Medulla oblongata (tissue), 1 donor: ENCODE measurements around the gene ZC3H10.
"Not testable (repeated sequence)": the region's sequence is repeated elsewhere in the genome, so short reads cannot be mapped to it uniquely, and the experiment has no call there.

Experiments
- DNase-seq: peaks from one replicate; pipeline ENCODE4 v3.0.0-alpha.2; 2015; ENCODE audit errors: extremely low spot score

Gene ZC3H10

DNA sequence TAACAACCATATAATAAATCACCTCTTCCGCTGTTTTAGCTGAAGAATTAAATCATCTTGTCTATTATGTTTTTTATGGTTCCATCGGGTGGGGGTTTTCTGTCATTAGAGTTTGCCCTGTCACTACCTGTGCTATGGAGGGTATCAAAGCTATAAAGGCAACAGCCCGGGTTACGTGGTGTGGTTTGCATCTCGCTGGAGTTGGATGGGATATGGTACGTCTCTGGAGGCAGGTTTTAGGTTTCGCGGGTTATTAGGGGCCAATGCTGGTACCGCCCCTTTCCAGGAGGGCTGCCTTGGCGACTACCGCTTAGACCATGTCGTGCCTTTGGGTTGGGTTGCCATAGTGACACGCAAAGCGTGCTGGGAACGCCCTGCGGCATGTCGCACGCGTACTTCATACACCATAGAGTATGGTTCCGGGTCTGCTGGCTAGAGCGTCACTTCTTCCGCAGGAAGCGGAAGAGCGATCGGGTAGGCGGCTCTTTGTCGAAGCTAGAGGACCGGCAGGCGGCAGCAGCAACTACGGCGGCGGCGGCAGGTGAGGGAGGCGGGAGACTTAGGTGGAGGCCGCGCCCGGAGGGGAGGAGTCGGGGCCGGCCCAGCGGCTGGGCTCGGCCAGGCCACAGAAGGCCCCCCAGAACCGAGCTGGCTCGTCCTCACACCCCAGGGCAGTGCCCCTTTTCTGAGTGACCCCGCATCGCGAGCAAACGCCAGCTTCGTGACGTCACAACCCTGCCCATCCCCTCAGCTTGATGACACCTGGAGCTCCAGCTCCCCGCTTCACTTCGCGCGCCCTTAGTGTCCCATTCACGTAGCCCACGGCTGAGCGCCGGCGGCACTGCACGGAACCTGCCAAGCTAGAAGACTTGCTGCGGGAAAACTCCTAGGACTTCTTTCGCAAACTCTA is at the start of gene ZC3H10:
Gene ZC3H10, plus strand, starts transcription at position 489 of the 910 bp plus-strand sequence. CDS start 2,297 bp downstream, outside the sequence.
- DNase-seq: peak; percentile 99

DNA sequence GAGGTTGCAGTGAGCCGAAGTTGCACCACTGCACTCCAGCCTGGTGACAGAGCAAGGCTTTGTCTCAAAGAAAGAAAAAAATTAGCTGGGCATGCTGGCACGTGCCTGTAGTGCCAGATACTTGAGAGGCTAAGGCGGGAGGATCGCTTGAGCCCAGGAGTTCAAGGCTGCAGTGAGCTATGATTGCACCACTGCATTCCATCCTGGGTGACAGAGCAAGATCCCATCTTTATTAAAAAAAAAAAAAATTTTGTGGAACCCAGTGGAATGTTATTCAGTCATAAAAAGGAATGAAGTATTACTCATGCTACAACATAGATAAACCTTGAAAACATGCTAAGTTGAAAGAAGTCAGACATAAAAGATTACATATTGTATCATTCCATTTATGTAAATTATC is 46.4 kb upstream of the ZC3H10 start:
- DNase-seq: no peak

- no peak for DNase-seq
Measured at GRCh38 chr12:56074396-56074795, 43.7 kb upstream of the ZC3H10 start.

DNA sequence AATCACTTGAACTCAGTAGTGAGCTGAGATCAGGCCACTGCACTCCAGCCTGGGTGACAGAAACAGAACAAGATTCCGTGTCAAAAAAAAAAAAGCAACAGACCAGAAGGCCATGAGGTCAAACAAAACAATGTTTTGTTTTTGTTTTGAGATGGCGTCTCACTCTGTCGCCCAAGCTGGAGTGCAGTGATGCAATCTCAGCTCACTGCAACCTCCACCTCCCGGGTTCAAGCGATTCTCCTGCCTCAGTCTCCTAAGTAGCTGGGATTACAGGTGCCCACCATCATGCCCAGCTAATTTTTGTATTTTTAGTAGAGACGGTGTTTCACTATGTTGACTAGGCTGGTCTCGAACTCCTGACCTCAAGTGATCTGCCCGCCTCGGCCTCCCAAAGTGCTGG is 40.1 kb upstream of the ZC3H10 start:
- not testable (repeated sequence) for DNase-seq

DNA sequence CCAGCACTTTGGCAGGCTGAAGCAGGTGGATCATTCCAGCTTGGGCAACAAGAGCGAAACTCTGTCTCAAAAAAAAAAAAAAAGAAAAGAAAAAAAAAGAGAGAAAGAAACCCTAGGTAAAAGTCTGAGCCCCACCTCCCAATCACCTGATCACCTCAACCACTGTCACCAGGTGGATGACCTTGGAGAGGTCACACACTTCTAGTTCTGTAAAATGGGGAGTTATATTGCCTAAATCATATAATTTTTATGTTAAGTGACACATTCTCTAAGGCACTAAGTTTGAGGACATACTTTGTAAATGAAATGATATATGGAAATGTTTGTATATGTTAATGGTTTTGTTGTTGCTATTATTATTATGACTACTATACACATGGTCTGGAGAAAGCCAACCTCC is 39.6 kb upstream of the ZC3H10 start:
- no peak for DNase-seq

DNA sequence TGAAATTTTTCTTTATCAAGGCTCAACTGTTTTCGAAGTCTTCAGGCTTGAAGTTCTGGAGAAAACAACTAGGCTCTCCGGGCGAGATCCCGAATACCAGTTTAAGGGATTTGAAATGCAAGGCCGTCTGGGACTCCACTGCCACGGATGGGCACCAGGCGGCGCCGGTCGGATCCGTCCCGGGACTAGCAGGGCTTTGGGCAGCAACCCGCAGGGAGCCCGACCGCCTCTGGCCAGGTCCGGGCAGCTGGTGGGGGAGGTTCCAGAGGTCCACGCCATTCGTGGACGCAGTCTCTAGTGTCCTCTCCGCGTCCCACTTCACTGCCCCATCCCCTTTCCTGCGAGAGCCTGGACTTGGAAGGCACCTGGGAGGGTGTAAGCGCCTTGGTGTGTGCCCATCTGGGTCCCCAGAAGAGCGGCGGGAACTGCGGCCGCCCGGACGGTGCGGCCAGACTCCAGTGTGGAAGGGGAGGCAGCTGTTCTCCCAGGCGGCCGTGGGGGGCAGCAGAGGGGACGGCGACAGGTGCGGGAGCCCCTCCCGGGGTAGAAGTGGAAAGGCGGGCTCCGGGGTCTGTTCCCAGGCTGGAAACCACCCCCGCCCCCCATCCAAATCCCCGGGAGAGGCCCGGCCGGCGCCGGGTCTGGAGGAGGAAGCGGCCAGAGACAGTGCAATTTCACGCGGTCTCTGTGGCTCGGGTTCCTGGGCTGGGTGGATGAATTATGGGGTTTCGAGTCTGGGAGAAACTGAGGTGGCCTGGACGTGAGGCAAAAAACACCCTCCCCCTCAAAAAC is 38.9 kb upstream of the ZC3H10 start:
- peak; percentile 85 for DNase-seq

GRCh38 chr12:56079723-56080555 is 38.1 kb upstream of the ZC3H10 start, which contains the start of gene ERBB3:
Gene ERBB3, plus strand, starts transcription at chr12:56080165. Its CDS starts 136 bp downstream, at chr12:56080301.
- peak; percentile 76 for DNase-seq

GRCh38 chr12:56080556-56081138 is 37.4 kb upstream of the ZC3H10 start:
- DNase-seq: no peak

DNA sequence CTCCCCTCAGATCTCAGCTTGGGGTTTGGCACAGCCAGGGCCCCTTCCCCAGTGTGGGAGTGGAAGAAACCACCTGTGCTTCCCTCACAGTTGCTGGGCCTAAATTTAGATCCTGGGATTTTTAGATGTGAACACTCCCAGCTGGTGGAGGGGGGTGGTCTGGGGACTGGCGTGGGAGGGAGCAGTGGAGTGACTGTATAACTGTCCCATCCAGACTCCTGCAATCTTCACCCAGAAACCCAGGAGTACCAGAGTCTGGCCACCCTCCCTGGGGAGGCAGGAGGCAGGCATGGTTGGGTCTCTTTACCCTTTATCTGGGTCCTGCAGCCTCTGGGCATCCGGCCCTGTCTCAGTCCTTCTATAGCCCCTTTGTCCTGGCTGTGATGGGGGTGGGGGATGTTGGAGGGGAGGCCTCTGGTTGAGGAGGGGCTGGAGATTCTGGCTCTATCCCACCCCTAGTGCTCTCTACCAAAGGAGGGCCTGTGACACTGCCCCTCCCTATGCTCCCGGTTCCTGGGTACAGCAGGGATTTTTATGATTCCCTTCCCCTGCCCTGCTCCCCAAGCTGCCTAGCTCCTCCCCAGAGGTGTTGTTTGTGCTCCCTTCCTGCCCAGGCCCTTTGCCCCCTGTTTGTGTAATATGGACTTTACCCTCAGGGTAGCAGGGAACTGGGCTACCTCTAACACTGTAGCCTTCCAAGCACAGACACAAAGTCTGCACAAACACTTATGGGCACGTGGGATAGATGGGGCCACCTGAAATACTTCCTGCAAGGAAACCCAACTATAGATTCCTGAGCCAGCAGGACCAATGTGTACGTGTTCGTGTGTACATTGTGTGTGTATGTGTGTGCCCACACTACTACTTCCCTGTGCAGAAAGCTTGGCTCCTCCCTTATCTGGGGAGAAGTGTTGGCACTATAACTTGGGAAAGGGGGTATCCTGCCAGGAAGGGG is 36.4 kb upstream of the ZC3H10 start:
- DNase-seq: peak; percentile 79

DNA sequence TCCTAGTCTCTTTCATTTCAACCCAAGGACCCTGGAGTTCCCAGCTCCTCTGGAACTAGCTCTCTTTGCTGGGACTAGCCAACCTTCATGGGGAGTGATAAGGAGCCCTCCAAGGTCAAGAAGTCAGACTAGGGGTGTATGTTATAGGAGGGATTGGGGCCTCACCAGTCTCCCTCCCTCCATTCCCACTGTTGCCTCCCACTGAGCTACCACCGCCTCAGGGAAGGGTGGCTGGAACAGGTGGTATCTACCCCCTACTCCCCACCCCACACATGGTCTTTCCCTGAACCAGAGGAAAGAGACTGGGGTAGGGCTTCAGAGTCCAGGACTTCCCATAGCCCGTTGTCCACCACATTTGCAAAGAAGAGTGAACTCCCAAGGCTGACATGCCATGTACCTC is 35.7 kb upstream of the ZC3H10 start:
- DNase-seq: no peak

GRCh38 chr12:56082967-56083366 is 35.1 kb upstream of the ZC3H10 start:
- peak; percentile 93 for DNase-seq

- DNase-seq: peak; percentile 18
Measured at GRCh38 chr12:56084958-56085543, 33.0 kb upstream of the ZC3H10 start.

DNA sequence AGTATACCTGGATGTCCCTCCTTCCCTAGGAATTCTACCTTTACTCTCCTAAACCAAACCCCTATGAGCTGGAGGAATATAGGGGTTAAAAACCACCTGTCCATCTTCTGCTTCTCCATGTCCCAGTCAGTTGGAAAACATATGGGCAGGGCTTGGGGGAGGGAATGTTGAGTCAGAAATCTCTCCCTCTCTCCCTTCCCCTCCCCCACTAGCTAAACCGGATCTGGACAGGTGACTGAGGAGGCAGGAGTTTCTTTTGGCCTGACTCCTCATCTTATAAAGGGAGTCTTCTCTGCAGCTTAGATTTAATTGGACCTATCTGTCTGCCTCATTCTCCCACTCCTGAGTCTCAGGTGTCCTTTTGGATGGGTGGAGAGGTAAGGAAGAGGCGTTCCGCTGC is 32.0 kb upstream of the ZC3H10 start:
- no peak for DNase-seq

- DNase-seq: no peak
Measured at GRCh38 chr12:56086608-56087007, 31.5 kb upstream of the ZC3H10 start.

- DNase-seq: no peak
Measured at GRCh38 chr12:56087220-56087619, 30.8 kb upstream of the ZC3H10 start.

GRCh38 chr12:56097738-56098137 is 20.3 kb upstream of the ZC3H10 start:
- no peak for DNase-seq

- DNase-seq: no peak
Measured at GRCh38 chr12:56098592-56098991, 19.5 kb upstream of the ZC3H10 start.

DNA sequence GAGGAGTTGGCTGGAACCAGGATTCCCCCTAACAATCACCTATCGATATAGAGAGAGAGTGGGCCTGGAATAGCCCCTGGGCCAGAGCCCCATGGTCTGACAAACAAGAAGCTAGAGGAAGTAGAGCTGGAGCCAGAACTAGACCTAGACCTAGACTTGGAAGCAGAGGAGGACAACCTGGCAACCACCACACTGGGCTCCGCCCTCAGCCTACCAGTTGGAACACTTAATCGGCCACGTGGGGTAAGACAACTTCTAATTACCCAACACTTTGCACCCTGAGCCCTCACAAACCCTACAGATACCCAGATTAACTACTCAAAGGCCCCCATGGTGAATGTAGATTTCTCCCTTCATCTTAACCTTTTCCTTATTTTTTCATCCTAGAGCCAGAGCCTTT is 18.3 kb upstream of the ZC3H10 start:
- DNase-seq: no peak

DNA sequence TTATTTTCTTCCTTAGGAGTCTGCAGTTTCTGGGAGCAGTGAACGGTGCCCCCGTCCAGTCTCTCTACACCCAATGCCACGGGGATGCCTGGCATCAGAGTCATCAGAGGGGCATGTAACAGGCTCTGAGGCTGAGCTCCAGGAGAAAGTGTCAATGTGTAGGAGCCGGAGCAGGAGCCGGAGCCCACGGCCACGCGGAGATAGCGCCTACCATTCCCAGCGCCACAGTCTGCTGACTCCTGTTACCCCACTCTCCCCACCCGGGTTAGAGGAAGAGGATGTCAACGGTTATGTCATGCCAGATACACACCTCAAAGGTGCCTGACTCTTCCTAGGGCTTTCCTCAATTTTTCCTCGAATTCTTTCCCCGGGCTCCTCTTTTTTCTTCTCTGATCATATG is 17.0 kb upstream of the ZC3H10 start:
- DNase-seq: no peak

DNA sequence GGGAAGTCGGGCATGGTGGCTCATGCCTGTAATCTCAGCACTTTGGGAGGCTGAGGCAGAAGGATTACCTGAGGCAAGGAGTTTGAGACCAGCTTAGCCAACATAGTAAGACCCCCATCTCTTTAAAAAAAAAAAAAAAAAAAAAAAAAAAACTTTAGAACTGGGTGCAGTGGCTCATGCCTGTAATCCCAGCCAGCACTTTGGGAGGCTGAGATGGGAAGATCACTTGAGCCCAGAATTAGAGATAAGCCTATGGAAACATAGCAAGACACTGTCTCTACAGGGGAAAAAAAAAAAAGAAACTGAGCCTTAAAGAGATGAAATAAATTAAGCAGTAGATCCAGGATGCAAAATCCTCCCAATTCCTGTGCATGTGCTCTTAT is 15.4 kb upstream of the ZC3H10 start:
- no peak for DNase-seq
